Parathyroid adenoma (tissue), 2 donors: ENCODE measurements around the gene KMO.
A peak's percentile ranks its signal among the peaks of the same experiment; 100 is the strongest.

Experiments used
- H2AFZ ChIP-seq: fragments of 300-600 bp; sonication (generic); one replicate; pipeline ENCODE4 v1.7.0; 2017; ENCODE audit warnings: antibody characterized with exemption, mild to moderate bottlenecking
- H3K27ac ChIP-seq: fragments of 300-600 bp; sonication (generic); one replicate; pipeline ENCODE4 v1.7.0; 2017
- H3K27me3 ChIP-seq: fragments of 300-600 bp; sonication (generic); one replicate; pipeline ENCODE4 v1.7.0; 2017; ENCODE audit warnings: low read length; ENCODE audit not compliant: control insufficient read depth, insufficient read depth
- H3K36me3 ChIP-seq: fragments of 300-600 bp; sonication (generic); one replicate; pipeline ENCODE4 v1.7.0; 2017; ENCODE audit warnings: low read length; ENCODE audit not compliant: control insufficient read depth, insufficient read depth
- H3K4me1 ChIP-seq: fragments of 300-600 bp; sonication (generic); one replicate; pipeline ENCODE4 v1.7.0; 2017; ENCODE audit warnings: control low read depth
- H3K4me2 ChIP-seq: fragments of 300-600 bp; sonication (generic); one replicate; pipeline ENCODE4 v1.7.0; 2017; ENCODE audit warnings: low read length
- H3K4me3 ChIP-seq: fragments of 300-600 bp; sonication (generic); one replicate; pipeline ENCODE4 v1.7.0; 2017; ENCODE audit warnings: low read depth, low read length
- H3K79me2 ChIP-seq: fragments of 300-600 bp; sonication (generic); one replicate; pipeline ENCODE4 v1.7.0; 2017; ENCODE audit warnings: control low read depth
- H3K9ac ChIP-seq: fragments of 300-600 bp; sonication (generic); one replicate; pipeline ENCODE4 v1.7.0; 2017; ENCODE audit warnings: mild to moderate bottlenecking
- H3K9me3 ChIP-seq: fragments of 300-600 bp; sonication (generic); one replicate; pipeline ENCODE4 v1.7.0; 2017; ENCODE audit warnings: low read length; ENCODE audit not compliant: control insufficient read depth
- TF ChIP-seq, protein P1 (sequence below): fragments of 300-600 bp; sonication (generic); IDR thresholded peaks from one replicate; pipeline ENCODE4 v1.7.0; 2017; ENCODE audit warnings: antibody characterized with exemption, mild to moderate bottlenecking
- donor health status: primary hyperparathyroidism.

The KMO gene

DNA sequence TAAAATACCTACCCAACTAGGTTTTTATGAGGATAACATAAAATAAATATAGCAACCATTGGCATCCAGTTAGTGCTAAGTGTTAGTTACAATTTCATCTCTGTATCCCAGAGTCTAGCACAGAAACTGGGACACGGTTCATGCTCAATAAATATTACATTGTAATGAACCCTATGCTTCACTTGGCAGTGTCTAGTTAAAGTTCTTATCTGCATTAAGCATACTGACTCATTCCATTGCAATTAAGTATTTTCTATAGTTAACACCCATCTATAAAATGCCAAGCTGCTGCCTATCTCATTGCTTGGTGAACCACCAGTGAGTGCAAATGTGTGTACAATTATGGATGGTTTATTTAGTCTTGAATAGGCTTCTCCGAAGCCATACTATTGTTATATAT lies 92.8 kb downstream of the KMO start:
- Histone ChIP-seq H3K4me3 (no peak overlapping the region), H3K79me2 (no peaks in the 10 kb centered on the region), H3K27me3 (no peaks in the 10 kb centered on the region), H3K4me2 (no peak overlapping the region), H3K9ac (no peak overlapping the region), H3K4me1 (no peaks in the 10 kb centered on the region), H3K9me3 (no peaks in the 10 kb centered on the region), H3K27ac (no peak overlapping the region), H2AFZ (no peak overlapping the region), H3K36me3 (no peaks in the 10 kb centered on the region)
- TF ChIP-seq, protein P1, sequence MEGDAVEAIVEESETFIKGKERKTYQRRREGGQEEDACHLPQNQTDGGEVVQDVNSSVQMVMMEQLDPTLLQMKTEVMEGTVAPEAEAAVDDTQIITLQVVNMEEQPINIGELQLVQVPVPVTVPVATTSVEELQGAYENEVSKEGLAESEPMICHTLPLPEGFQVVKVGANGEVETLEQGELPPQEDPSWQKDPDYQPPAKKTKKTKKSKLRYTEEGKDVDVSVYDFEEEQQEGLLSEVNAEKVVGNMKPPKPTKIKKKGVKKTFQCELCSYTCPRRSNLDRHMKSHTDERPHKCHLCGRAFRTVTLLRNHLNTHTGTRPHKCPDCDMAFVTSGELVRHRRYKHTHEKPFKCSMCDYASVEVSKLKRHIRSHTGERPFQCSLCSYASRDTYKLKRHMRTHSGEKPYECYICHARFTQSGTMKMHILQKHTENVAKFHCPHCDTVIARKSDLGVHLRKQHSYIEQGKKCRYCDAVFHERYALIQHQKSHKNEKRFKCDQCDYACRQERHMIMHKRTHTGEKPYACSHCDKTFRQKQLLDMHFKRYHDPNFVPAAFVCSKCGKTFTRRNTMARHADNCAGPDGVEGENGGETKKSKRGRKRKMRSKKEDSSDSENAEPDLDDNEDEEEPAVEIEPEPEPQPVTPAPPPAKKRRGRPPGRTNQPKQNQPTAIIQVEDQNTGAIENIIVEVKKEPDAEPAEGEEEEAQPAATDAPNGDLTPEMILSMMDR: no peak

GRCh38 chr1:241627453-241628259 lies 95.5 kb downstream of the KMO start:
- no peak overlapping the region for H3K4me3 ChIP-seq
- H3K27ac ChIP-seq: no peak overlapping the region

DNA sequence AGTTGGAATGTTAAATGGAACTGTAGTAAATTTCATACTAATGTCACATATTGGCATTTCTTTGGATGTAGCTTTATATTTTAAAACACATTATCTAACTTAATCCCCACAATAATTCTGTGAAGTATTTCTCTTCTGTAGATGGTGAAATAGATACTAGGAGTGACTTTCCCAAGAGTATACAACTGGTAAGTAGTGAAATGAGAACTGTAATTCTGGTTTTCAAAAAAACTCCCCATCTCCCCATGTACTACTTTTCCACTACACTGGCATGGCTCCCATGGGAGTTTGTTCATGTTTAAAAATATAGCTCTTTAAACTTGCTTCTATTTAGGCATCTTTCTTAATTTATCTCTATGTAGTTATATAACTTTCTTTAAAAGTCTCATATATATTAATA lies 97.8 kb downstream of the KMO start:
- H3K4me2 ChIP-seq: no peak overlapping the region
- H3K4me3 ChIP-seq: no peak overlapping the region
- no peaks in the 10 kb centered on the region for H3K27me3 ChIP-seq
- no peak overlapping the region for H2AFZ ChIP-seq
- H3K9ac ChIP-seq: no peak overlapping the region
- no peaks in the 10 kb centered on the region for H3K36me3 ChIP-seq
- H3K4me1 ChIP-seq: no peaks in the 10 kb centered on the region
- no peak overlapping the region for H3K27ac ChIP-seq
- TF ChIP-seq, protein P1: no peak
- H3K79me2 ChIP-seq: no peaks in the 10 kb centered on the region
- H3K9me3 ChIP-seq: no peaks in the 10 kb centered on the region

More at GRCh38 chr1:241627453-241628259, 95.5 kb downstream of the KMO start:
- Histone ChIP-seq H3K4me1 (no peaks in the 10 kb centered on the region), H3K4me2 (no peak overlapping the region), H3K9ac (no peak overlapping the region), H3K9me3 (no peaks in the 10 kb centered on the region), H3K27me3 (no peaks in the 10 kb centered on the region), H2AFZ (no peak overlapping the region), H3K79me2 (no peaks in the 10 kb centered on the region), H3K36me3 (no peaks in the 10 kb centered on the region)
- TF ChIP-seq, protein P1: peak; percentile 9

GRCh38 chr1:241630476-241630875 lies 98.3 kb downstream of the KMO start:
- no peak overlapping the region for H3K4me3 ChIP-seq
- TF ChIP-seq, protein P1: no peak
- H3K4me2 ChIP-seq: no peak overlapping the region
- no peaks in the 10 kb centered on the region for H3K79me2 ChIP-seq
- no peak overlapping the region for H3K9ac ChIP-seq
- H3K36me3 ChIP-seq: no peaks in the 10 kb centered on the region
- H3K4me1 ChIP-seq: no peaks in the 10 kb centered on the region
- no peaks in the 10 kb centered on the region for H3K9me3 ChIP-seq
- no peaks in the 10 kb centered on the region for H3K27me3 ChIP-seq
- no peak overlapping the region for H2AFZ ChIP-seq
- H3K27ac ChIP-seq: no peak overlapping the region

GRCh38 chr1:241630899-241631298 lies 98.7 kb downstream of the KMO start:
- H3K4me3 ChIP-seq: no peak overlapping the region
- no peak overlapping the region for H2AFZ ChIP-seq
- TF ChIP-seq, protein P1: no peak

More at GRCh38 chr1:241630899-241631298, 98.7 kb downstream of the KMO start:
- no peaks in the 10 kb centered on the region for H3K27me3 ChIP-seq
- no peaks in the 10 kb centered on the region for H3K9me3 ChIP-seq
- no peak overlapping the region for H3K4me2 ChIP-seq
- no peaks in the 10 kb centered on the region for H3K4me1 ChIP-seq
- no peaks in the 10 kb centered on the region for H3K79me2 ChIP-seq
- H3K27ac ChIP-seq: no peak overlapping the region
- H3K36me3 ChIP-seq: no peaks in the 10 kb centered on the region
- H3K9ac ChIP-seq: no peak overlapping the region
